HG02852 (cell line): ENCODE results near the gene THSD7B.
A peak's percentile ranks its signal among the peaks of the same experiment; 100 is the strongest.

Experiments
- ATAC-seq: cut with Tn5 transposase; IDR thresholded peaks from one replicate; pipeline ENCODE4 v1.9.1; 2021; ENCODE audit warnings: mild to moderate bottlenecking, moderate library complexity; ENCODE audit not compliant: unreplicated experiment

THSD7B gene

DNA sequence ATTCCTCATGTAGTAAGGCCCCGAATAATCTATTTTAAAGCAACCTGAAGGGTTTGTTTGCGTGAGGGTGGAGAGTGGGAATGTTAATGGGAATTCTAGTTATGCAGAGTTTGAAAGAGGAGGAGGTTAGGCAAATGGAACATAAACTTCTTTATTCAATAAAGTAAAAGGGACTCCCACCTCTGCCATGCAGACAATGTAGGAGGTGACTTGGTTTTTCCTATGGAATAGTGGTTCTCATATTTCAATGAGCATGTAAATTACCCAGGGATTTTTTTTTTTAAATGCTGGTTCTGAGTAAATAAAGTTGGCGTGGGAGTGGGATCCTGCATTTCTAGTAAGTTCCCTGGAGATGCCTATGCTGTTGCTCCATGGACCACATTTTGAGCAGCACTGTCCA is 367.9 kb downstream of the THSD7B start:
- ATAC-seq = no peak

DNA sequence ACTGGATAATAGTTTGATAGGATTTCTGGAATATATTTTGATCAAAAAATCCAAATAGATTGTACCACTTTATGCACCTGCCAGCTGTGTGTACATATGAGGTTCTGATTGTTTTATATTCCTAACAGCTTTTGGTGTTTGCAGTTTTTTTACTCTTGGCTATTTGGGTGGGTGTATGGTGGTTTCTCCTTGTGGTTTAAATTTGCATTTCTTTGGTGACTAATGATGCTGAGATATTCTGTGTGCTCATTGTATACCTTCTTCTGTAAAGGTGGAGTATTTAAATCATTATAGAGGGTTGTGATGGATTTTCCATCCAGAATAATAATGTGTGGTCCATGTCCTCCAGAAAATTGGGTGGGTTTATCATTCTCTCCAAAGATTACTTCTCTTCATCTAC is 372.9 kb downstream of the THSD7B start:
- no peak for ATAC-seq

- no peak for ATAC-seq
Observed at GRCh38 chr2:137151731-137152130, 386.4 kb downstream of the THSD7B start.

DNA sequence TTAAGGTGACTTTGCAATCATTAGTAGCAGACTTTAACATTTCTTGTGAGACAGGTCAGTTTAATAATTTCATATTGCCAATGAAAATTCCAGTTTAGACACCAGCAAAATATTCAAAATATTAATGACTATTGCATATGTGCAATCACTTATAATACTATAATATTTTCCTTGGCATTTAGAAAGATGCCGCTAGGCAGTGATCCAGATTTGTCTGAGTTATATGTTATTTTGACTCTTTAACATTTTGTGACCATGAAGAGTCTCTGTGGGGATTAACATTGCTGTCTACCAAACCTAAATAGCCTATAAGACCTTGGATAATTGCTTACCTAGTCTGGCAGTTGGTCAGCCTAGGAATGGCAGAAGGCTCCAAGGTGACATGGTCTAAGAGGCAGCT is 389.6 kb downstream of the THSD7B start:
- ATAC-seq = no peak

DNA sequence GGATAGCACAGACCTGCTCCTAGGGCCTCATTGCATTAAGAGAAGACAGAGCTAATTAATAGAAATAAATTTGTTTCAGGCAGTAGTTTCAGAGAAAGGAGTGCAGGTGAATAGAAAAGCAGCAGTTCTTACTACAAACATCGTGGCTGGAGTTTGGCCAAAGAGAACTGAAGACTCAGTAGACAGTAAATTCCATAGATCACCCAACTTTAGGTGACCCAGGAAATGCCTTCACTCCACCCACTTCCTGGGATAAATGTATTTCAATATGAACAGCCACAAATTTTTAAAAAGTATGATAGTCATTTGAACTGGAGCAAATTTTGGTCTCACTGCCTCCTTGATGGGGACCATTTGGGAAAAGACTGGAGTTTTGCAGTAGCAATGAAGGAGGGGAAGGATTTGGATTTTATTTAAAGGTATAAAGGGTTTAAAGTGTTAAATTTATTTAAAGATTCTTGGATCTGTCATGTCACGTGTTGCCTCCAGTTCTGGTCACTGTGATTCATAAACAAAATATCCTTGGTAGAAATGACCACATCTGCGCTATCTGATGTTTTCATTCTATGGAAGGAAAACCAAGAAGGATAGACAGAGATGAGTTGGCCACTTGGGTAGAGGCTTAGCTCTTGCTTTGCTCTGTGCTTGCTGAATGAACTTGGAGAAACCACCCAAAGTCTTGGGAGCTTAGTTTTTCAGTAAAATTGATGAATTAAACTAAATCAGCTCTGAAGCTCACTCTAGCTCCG is 390.2 kb downstream of the THSD7B start:
- ATAC-seq = no peak

DNA sequence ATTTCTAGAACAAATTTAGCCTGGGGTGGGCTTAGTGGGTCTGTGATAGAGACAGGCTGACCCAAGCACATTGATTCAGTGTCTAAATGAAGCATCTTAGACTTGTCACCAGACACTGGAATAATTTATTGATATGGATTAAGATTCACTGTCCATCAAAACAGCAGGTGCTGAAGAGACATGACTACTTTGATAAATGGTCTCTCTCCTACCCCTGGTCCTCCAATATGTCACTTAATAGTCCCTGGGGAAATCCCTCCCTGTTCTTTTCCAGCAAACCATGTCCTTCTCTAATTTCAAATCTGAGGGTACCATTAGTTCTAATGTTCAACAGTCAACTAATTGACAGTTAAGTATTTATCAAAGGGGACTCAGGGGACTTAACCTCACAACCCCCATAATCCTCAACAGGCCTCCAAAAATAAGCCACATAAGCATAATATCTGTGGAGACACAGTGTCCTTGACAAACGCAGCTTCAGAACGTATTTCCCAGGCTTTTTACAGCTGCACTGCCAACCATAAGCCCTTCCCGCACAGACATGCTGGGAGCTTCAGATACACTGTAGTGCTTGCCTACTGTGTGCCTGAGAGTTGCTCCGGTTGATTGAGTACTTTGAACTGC is 391.0 kb downstream of the THSD7B start:
- ATAC-seq = no peak

- ATAC-seq = no peak
Observed at GRCh38 chr2:137157851-137158250, 392.5 kb downstream of the THSD7B start.

GRCh38 chr2:137161250-137161649 is 395.9 kb downstream of the THSD7B start:
- no peak for ATAC-seq

GRCh38 chr2:137165968-137166367 is 400.6 kb downstream of the THSD7B start:
- ATAC-seq = no peak

GRCh38 chr2:137167651-137168050 is 402.3 kb downstream of the THSD7B start:
- no peak for ATAC-seq

- ATAC-seq = no peak
Observed at GRCh38 chr2:137168552-137168951, 403.2 kb downstream of the THSD7B start.

DNA sequence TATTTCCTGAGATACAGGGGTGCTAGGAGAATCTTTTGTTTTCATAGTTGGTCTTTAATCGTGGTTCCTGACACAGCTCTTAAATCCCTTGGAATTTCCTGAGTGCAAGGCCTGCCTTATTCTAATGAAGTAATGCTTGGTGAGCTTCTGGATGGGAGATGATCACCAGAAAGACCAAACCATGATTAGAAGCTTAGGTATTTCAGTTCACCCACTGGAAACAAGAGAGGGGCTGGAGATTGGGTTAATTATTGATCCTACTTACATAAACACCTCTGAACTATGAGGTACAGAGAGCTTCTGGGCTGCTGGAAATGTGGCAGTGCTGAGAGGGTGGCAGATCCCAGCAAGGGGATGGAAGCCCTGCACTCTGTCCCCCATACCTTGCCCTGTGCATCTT is 406.8 kb downstream of the THSD7B start:
- ATAC-seq = no peak

DNA sequence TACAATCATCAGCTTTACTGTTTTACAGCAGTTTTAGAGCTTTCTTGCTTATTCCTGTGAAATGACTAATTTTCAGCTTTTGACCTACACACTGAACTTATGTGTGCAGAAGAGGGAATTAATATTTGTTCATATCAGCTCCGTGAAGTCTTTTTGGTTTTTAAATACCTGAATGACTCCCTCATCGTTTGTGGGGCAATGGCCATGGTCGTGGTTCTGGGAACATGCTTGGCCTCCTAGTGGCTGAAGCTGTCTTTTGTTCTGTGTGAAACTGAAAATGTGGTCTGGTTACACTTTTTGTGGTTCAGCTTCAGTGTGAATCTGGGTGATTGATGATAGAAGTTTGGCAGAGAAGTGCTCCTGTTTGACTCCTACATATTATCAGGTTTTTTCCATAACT is 408.1 kb downstream of the THSD7B start:
- peak; percentile 96 for ATAC-seq

DNA sequence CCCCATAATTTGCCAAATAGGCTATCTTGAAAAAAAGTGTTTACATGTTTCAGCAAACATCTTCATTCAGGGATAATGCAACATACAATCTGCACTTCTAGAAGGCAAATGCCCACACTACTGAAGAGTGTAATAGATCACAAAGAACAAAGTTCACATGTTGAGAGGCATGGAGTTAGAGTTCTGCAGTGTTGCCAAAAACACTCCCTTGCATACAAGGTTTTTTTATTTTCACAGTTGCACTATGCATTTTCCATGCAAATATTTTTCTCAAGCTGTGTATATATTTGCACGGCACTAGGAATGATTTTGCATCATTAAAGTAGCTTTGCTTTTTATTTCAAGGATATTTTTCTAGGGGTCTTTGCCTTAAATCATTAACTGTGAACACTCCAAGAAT is 409.9 kb downstream of the THSD7B start:
- ATAC-seq = no peak

DNA sequence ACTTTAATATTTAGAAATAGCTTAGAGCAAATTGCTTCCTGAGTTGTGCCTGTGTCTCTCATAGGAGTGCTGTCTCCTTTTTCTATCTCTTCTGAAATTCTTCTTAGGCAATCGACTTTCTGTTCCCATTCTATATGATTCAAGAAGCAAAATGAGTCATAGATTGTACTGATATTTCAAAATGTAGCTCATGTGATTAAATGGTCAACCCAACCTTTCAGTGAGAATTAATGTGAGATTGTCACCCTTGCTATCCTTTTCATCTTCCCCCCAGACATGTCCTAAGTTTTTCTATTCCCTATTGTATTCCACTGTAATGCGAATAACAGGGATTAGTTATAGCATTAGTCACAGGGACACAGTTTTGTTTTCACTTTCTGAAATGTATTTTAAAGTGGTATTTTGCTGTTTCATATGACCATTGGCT is 413.6 kb downstream of the THSD7B start:
- peak; percentile 52 for ATAC-seq

DNA sequence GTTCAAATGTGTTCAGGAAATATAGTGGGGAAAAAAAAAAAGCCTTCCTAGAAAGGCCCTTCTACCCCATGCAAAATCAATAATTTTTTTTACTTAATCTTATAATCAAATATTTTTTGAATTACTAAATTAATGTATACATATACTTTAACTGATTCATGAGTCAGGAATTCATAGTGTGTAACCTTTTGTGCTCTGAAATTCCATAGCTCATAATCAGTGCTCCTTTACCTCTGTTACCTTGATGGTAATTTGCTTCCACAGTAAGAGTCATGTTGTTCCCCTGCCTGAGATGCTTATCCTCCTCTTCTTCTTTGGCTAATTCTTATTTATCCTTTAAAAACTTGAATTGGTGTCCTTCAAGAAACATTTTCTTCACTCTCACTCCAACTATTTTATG is 414.2 kb downstream of the THSD7B start:
- no peak for ATAC-seq

GRCh38 chr2:137180012-137180411 is 414.7 kb downstream of the THSD7B start:
- ATAC-seq = no peak

- ATAC-seq = no peak
Observed at GRCh38 chr2:137181370-137181769, 416.0 kb downstream of the THSD7B start.

GRCh38 chr2:137182071-137182470 is 416.7 kb downstream of the THSD7B start:
- no peak for ATAC-seq

DNA sequence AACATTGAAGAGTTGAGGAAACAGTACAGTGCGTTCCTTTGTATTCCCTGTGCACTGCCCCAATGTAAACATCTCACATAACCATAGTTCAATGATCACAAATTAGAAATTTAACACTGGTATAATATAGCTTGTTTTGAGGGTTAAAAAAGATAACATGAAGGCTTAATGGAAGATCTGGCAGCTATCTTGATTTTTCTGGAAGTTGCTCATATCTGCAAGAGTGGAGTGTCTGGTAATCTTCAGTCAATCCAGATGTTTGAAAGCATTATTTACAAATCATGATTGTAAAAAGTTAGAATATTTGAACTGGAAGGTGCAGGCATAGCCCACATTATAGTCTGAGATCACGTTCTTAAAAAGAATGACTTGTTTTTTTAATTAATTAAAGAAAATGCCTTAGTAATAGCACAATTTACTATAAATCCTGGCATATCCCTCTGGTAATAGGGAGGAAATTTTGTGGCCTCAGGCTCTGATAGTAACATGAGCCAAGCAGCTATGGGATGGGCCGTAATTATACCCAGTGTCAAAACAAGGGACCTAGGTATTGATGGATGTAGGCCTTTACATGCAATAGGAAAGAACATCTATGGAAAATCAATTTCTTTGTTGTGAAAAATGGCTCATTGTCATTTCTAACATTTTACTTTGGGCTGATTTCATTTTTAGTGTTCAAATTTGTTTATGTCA is 418.0 kb downstream of the THSD7B start:
- ATAC-seq = no peak

- no peak for ATAC-seq
Observed at GRCh38 chr2:137185378-137186078, 420.2 kb downstream of the THSD7B start.
